Fibroblast of mammary gland (primary cell): ENCODE data around the gene MCRIP2.

Experiments
- DNase-seq: peaks from one replicate; pipeline ENCODE4 v3.0.0-alpha.2; 2010; ENCODE audit warnings: low read depth
- H3K4me3 ChIP-seq: 2 replicates; pipeline ENCODE4 v1.5.1; 2011; ENCODE audit warnings: low read depth, mild to moderate bottlenecking, low read length, moderate library complexity; ENCODE audit not compliant: control insufficient read depth
- CTCF ChIP-seq: conservative IDR thresholded peaks from 2 replicates; pipeline ENCODE4 v1.5.1; 2011; ENCODE audit warnings: low read depth, low read length, inconsistent platforms; ENCODE audit not compliant: control insufficient read depth, insufficient read depth

Gene MCRIP2

GRCh38 chr16:616733-617586 lies 24.7 kb upstream of the MCRIP2 start:
- no peak for TF ChIP-seq CTCF
- no peak overlapping the region for H3K4me3 ChIP-seq
- no peak for DNase-seq

- TF ChIP-seq CTCF, result no peak
- H3K4me3 ChIP-seq, result no peak overlapping the region
- no peak for DNase-seq
Measured at GRCh38 chr16:617855-618254, 23.8 kb upstream of the MCRIP2 start.

GRCh38 chr16:619476-620100 lies 22.0 kb upstream of the MCRIP2 start:
- H3K4me3 ChIP-seq, result no peak overlapping the region
- DNase-seq, result no peak

GRCh38 chr16:620700-621525 lies 20.7 kb upstream of the MCRIP2 start:
- no peak for TF ChIP-seq CTCF
- DNase-seq, result no peak
- H3K4me3 ChIP-seq, result no peak overlapping the region

More at GRCh38 chr16:619476-620100, 22.0 kb upstream of the MCRIP2 start:
- no peak for TF ChIP-seq CTCF

- DNase-seq, result peak; percentile 33
- H3K4me3 ChIP-seq, result no peak overlapping the region
- no peak for TF ChIP-seq CTCF
Measured at GRCh38 chr16:621526-622105, 20.0 kb upstream of the MCRIP2 start.

- TF ChIP-seq CTCF, result no peak
- DNase-seq, result no peak
- H3K4me3 ChIP-seq, result no peak overlapping the region
Measured at GRCh38 chr16:622920-623280, 18.7 kb upstream of the MCRIP2 start.
